ENCODE measurements around the gene AQP1.

AQP1 gene

GRCh38 chr7:30973791-30974604, 62.3 kb downstream of the AQP1 start:
- no peak for DNase-seq (ENCODE audit: low read depth, low spot score)

GRCh38 chr7:30974605-30975255, 63.1 kb downstream of the AQP1 start:
- DNase-seq (ENCODE audit: low read depth, low spot score), result no peak

All from activated naive CD8-positive, alpha-beta T cell treated with anti-CD3 and anti-CD28 coated beads, Interleukin-2, amount 50 U/mL, for 16 hours (primary cell).